Choroid plexus epithelial cell (primary cell): ENCODE measurements around the gene CALY.

Source experiments
- DNase-seq: peaks from one replicate; pipeline ENCODE4 v3.0.0-alpha.2; 2010; ENCODE audit warnings: low read depth
- H3K4me3 ChIP-seq: 2 replicates; pipeline ENCODE4 v1.5.1; 2011; ENCODE audit warnings: low read depth, mild to moderate bottlenecking, control low read depth, low read length, moderate library complexity
- CTCF ChIP-seq: conservative IDR thresholded peaks from 2 replicates; pipeline ENCODE4 v1.5.1; 2011; ENCODE audit warnings: low read depth, mild to moderate bottlenecking, control low read depth, inconsistent platforms, low read length, moderate library complexity

CALY gene

GRCh38 chr10:133281628-133282372, 54.9 kb downstream of the CALY start:
- DNase-seq = no peak
- H3K4me3 ChIP-seq = no peak overlapping the region
- no peak for TF ChIP-seq CTCF

- no peak overlapping the region for H3K4me3 ChIP-seq
- DNase-seq = no peak
- TF ChIP-seq CTCF = no peak
Observed at GRCh38 chr10:133281084-133281483, 55.6 kb downstream of the CALY start.

GRCh38 chr10:133280391-133281059, 56.2 kb downstream of the CALY start:
- DNase-seq = no peak
- no peak for TF ChIP-seq CTCF
- no peak overlapping the region for H3K4me3 ChIP-seq

GRCh38 chr10:133279326-133280226, 57.1 kb downstream of the CALY start:
- TF ChIP-seq CTCF = no peak
- no peak for DNase-seq
- no peak overlapping the region for H3K4me3 ChIP-seq

- TF ChIP-seq CTCF = no peak
- peak; percentile 69 for DNase-seq
- no peak overlapping the region for H3K4me3 ChIP-seq
Observed at GRCh38 chr10:133278577-133279265, 58.0 kb downstream of the CALY start.

GRCh38 chr10:133277993-133278576, 58.6 kb downstream of the CALY start:
- no peak for TF ChIP-seq CTCF
- no peak overlapping the region for H3K4me3 ChIP-seq
- DNase-seq = no peak
